Activated CD8-positive, alpha-beta memory T cell treated with anti-CD3 and anti-CD28 coated beads for 48 hours (primary cell): ENCODE data around the gene TMEM50A.
"Not testable (repeated sequence)": the region's sequence is repeated elsewhere in the genome, so short reads cannot be mapped to it uniquely, and the experiment has no call there.

Source experiments
- DNase-seq, 3 experiments: peaks; one replicate each; pipeline ENCODE4 v3.0.0-alpha.2; 2020; ENCODE audit warnings: low read depth in 2 of 3, low spot score in 2 of 3

The TMEM50A gene

DNA sequence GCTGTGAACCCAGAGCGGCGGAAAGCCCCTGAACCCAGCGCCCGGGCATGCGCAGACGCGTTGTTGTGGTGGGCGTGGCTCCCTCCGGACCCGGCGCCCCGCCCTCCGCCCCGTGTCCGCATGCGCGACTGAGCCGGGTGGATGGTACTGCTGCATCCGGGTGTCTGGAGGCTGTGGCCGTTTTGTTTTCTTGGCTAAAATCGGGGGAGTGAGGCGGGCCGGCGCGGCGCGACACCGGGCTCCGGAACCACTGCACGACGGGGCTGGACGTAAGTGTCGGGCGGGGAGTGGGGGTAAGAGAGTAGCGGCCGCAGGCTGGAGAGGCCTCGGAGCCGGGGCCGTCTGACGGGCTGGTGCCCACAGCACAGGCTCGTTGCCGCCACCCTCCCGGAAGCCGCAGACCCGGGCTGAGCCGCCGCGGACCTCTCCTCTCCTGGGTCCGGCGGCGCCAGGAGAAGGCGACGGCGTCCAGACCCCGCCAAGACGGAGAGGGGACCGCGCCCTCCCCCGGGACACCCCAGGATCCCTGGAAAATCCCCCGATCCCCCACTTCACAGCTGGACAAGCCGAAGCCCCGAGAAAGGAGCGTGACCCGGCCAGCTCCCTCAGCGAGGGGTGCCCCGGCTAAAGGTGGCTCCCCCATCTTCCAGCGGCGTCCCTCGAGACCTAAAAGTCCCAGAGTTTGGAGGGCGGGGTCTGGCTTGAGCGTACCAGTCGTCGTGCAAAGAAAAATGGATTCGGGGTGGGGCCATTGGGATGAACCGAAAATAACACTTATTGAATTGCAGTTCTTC, at the start of gene TMEM50A:
Gene TMEM50A, plus strand, starts transcription at position 147 of the 794 bp plus-strand sequence. CDS start 2,153 bp downstream, outside the sequence.
- DNase-seq: peak; percentile 77 to 87 (median 82)

DNA sequence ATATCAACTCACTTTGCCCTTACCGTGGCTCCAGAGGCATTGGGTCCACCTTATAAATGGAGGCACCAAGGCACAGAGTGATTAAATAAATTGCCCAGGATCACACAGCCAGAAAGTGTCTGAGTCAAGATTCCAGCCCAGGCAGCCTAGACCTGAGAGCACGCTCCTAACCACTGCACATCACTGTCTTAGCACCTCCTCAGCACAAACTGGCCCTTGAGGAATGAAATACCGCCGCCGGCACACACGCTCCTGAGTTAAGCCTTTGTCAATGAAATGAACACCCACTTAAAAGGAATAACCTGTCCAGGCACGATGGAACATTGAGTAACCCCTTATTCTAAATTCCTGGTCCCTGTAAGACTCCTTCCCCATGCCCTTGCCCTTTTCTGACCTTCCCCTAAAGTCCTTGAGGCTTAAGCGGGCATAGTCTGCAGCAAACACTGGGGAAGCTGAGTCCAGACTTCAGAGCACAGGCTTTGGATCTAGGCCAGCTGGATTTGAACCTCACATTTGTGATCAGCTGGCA, 49.5 kb upstream of the TMEM50A start:
- DNase-seq: not testable (repeated sequence)

DNA sequence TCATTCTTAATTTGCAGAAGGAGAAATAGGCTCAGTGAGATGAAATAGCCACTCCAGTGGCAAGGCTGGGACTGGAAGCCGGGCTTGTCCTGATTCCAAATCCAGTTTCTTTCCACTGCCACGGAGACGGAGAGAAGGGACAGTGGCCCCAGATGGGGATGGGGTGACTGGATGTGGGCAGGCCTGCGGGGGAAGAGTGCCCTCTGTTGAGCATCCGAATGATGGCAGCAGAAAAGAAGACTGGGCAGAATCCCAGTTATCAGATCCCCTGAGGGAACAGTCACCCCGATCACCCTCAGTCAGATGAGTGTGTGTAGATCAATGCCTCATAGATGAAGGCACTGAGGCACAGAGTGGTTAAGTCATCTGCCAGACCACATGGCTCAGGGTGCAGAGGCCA, 48.1 kb upstream of the TMEM50A start:
- DNase-seq: not testable (repeated sequence)

GRCh38 chr1:25293426-25293825, 44.7 kb upstream of the TMEM50A start:
- DNase-seq: not testable (repeated sequence)

DNA sequence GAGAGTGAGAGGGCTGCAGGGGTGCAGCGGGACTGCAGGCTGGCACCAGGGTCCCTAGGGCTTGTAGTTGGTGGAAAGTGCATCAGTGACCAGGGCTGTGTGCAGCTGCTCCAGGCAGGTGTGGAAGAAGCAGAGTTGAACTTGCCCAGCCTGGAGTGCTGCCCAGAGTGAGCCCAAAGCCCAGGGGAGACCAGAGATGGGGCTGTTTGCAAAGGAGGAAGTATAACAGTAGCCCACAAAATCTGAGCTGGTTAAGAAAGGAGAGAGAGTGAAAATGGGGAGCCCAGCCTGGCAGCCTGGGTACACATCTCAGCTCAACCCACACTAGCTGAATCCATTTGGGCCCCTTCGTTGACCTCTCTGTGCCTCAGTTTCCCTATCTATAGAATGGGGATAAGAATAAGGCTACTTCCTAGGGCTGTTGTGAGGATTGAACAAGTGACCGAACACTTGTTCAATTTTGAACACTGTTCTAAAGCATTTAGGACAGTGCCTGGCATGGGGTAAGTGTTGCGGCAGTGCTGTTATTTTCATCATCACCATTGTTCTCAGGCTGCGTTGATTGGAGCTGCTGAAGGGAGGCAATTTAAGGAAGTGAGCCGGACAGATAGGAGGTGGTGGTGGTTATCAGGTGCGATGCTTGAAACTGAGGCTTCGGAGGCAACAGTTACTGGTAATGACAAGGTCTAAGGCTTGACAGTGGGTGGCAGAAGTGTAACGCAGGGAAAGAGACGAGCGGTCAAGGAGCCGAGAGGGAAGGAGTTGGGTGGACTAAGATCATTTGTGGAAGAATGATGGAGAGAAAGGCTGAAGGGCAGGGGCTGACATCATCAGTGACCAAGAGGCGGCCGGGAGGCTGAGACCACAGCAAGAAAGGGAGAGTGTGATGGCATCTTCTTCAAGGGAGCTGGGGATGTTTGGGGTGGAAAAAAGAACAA, 43.0 kb upstream of the TMEM50A start:
- DNase-seq: not testable (repeated sequence)

GRCh38 chr1:25296501-25296900, 41.6 kb upstream of the TMEM50A start:
- DNase-seq: not testable (repeated sequence)

DNA sequence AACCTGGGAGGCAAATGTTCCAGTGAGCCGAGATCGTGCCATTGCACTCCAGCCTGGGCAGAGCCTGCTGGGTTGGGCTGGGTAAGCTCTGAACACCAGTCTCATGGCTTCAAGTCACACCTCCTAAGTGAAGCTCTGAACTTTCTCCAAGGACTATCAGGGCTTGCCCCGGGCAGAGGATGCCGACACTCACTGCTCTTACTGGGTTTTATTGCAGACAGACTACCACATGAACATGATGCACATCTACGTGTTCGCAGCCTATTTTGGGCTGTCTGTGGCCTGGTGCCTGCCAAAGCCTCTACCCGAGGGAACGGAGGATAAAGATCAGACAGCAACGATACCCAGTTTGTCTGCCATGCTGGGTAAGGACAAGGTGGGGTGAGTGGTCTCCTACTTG, 37.4 kb upstream of the TMEM50A start:
- not testable (repeated sequence) for DNase-seq

DNA sequence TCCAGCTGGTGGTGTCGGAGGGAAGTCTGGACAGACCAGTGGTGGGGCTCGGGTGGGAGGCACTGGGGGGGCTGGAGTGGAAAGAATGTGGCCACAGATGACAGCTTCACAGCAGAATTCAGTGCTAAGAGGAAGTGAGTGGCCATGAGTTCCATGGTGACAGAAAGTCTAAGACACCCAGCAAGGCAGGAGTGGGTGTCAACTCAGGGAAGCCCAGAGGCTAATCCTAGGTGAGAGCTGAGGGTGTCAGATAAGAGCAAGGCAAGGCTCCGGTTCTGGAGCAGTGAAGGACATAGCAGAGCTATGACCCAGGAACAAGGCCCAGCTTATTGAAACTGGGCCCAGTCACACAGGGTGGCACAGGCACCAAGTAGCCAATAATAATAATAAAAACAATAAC, 35.8 kb upstream of the TMEM50A start:
- DNase-seq: not testable (repeated sequence)

GRCh38 chr1:25304936-25305335, 33.2 kb upstream of the TMEM50A start:
- DNase-seq: not testable (repeated sequence)

DNA sequence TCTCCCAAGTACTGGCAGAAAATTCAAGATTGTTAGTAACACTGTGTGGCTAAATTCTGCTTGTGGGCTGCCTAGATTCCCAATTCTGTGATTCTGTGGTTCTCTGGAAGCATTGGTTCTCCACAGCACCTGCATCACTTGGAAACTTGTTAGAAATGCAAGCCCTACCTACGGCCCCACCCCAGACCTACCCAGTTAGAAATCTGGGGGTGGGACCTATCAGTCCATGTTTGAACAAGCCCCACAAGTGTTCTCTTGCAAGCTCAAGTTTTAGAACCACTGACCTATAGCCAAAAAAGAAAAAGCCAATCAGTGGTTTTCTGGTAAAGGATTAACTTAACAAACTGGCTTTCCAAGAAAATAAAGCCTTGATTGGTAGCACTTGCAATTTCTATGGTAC, 30.0 kb upstream of the TMEM50A start:
- DNase-seq: not testable (repeated sequence)

GRCh38 chr1:25309085-25309484, 29.0 kb upstream of the TMEM50A start:
- not testable (repeated sequence) for DNase-seq

DNA sequence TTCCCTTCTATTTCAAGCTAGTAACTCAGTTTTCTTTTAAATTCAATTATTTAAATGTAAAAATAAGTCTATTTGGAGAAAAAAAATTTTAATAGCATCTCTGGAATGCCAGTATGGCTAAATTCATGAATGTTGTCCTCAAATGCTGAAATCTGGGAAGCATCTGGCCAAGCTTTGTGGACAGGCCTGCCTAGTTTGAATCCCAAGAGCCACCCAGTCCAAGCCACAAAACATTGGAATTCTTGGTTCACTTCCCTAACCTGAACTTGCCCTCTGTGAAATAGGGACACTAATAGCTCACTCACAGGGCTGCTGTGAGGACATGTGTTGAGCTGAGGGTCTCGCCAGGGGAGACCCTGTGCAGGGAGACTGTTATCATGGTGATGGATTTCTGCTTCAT, 28.6 kb upstream of the TMEM50A start:
- DNase-seq: not testable (repeated sequence)

DNA sequence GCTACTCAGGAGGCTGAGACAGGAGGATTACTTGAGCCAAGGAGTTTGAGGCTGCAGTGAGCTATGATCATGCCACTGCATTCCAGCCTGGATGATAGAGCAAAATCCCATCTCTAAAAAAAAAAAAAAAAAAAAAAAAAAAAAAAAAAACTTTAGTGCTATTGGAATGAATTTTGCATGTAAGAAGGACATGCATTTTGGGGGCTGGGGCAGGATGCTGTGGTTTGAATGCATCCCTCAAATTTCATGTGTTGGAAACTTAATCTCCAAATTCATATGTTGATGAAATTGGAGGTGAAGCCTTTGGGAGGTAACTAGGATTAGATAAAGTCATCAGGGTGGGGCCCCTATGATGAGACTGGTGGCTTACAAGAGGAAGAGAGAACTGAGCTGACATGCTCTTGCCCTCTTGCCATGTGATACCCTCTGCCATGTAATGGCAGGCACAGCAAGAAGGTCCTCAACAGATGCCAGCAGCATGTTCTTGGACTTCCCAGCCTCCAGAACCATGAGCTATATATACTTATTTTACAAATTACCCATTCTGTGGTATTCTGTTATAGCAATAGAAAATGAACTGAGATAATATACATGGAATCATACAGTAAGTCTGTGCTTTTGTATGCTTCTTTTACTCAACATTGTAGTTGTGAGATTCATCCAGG, 25.2 kb upstream of the TMEM50A start:
- DNase-seq: not testable (repeated sequence)

- not testable (repeated sequence) for DNase-seq
Measured at GRCh38 chr1:25320314-25320938, 17.7 kb upstream of the TMEM50A start.

DNA sequence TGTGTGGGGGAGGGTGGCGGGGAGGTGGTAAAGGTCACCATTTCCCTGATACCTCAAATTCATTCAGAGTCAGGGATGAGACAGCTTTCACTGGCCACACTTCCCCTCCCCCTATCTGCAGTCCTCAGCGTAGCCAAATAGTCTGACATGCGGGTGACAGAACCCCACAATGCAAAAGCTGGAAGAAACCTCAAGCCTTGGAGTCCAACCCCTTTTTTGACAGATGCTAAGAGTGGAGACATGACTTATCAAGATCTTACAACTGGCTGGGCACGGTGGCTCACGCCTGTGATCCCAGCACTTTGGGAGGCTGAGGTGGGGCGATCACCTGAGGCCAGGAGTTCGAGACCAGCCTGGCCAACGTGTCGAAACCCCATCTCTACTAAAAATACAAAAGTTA, 16.0 kb upstream of the TMEM50A start:
- DNase-seq: not testable (repeated sequence)

GRCh38 chr1:25324407-25324806, 13.7 kb upstream of the TMEM50A start:
- not testable (repeated sequence) for DNase-seq

- not testable (repeated sequence) for DNase-seq
Measured at GRCh38 chr1:25327864-25328790, 10.0 kb upstream of the TMEM50A start.

DNA sequence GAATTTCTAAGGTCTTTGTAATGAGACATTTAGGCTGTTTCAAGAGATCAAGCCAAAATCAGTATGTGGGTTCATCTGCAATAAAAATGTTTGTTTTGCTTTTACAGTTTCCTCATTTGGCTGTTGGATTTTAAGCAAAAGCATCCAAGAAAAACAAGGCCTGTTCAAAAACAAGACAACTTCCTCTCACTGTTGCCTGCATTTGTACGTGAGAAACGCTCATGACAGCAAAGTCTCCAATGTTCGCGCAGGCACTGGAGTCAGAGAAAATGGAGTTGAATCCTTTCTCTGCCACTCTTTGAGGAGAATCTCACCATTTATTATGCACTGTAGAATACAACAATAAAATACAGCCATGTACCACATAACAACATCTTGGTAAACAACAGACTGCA, 9.3 kb upstream of the TMEM50A start:
- not testable (repeated sequence) for DNase-seq

GRCh38 chr1:25329336-25329735, 8.8 kb upstream of the TMEM50A start:
- DNase-seq: not testable (repeated sequence)
